ENCODE data around the gene NF1.
A peak's percentile ranks its signal among the peaks of the same experiment; 100 is the strongest.
"Not testable (repeated sequence)": the region's sequence is repeated elsewhere in the genome, so short reads cannot be mapped to it uniquely, and the experiment has no call there.

Gene NF1

DNA sequence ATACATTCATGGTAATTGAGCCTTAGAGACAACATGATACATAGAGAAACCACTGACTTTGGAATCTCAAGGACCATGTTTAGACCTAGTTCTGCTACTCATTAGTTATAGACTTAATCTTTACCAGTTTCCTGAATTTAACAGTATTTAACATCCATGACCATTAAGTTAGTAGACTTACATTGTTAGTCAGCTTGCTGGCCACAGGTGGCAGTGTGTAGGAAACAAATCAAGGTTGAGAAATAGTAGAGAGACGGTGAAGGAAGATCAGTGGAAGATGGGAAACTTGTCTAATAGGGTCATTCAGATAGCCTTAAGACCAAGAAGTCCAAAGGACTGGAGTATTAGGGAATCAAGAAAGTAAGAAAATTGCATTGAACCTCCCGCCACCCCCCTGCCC, 171.3 kb downstream of the NF1 start:
- no peak for DNase-seq

DNA sequence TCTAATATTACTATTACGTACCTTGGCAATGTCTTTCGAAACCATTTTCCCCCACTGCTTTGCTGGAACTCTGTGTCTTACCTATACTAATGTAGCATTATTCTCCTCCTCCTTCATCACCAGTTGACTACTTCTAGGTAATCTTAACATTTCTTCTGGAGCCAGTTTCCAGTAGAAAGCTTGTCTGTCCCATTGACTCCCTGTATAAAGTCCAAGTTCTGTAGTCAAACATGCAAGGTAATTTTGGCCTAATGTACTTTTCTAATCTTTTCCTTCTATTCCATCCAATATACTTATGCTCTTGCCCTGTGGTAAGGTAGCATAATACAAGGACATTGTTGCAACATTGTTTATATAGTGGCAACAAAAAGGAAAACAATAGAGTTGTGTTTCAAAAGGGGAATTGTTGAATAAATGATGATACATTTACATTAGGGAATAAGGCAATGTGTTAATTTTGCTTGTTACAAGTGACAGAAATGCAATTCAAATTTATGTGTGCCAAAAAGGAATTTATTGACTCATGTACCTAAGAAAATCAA, 174.3 kb downstream of the NF1 start:
- no peak for DNase-seq

DNA sequence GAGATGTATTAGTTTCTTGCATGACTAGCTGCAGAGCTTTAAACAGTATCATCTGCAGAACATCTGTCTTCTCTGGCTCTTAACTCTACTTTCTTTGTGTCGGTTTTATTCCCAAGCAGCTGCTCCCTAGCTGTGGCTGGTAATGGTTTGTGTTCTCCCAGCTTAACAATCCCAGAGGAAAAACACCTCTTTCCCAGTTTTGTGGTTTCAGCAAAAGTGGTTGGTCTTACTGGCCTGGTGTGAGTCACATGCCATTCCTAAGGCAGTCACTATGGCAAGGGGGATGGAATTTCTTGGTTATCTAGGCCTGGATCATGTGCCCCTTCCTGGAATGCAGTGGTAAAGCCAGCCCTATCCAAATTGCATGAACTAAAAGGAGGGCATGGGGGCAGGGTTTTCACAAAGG, 174.8 kb downstream of the NF1 start:
- DNase-seq = peak; percentile 100

DNA sequence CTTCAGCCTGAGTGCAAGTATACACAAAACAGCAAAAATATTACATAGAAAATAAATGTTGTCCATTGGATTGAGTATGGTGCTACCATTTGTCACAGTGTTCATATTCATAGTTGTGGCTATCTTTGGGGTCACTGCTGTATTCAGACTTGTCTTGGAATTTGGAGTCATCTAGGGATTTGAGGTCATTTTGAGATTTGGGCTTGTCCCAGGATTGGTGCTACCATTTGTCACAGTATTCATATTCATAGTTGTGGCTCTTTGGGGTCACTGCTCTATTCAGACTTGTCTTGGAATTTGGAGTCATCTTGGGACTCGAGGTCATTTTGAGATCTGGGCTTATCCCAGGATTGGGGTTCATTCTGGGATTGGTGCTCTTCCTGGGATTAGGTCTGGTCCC, 177.5 kb downstream of the NF1 start:
- no peak for DNase-seq

DNA sequence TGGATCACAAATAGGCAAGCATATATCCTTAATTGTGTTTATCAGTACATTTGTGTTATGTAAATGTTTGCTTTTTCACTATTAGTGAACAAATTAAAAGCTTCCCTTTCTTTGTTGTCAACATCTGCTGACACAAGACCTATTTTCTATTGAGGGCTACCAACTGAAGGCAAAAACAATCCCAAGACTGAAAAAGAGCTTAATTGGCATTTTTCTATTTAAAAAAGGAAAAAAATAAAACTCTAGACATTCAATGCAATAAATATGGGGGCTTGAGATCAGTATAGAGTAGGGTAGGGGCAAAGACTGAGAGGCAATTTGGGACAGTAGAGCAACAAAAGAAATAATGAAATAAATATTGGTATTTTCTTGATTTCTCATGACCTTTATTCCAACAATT, 178.0 kb downstream of the NF1 start:
- DNase-seq = no peak

DNA sequence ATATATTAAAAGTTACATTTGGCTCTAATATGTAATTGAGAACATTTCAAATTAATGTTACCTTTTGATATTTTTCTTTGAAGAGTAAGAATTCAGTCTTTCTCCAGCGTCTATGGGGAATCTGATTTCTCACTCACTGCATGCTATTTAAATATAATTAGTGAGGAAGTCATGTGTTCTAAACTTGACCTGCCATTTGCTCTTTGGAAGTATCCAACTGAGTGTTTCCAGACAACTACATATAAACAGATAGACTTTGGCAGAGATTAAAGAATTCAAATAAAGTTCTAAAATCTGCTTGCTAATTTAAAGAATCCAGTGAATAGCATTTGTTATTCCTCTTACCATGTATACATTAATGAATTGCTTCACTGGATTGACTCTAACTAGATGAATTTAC, 178.7 kb downstream of the NF1 start:
- no peak for DNase-seq

DNA sequence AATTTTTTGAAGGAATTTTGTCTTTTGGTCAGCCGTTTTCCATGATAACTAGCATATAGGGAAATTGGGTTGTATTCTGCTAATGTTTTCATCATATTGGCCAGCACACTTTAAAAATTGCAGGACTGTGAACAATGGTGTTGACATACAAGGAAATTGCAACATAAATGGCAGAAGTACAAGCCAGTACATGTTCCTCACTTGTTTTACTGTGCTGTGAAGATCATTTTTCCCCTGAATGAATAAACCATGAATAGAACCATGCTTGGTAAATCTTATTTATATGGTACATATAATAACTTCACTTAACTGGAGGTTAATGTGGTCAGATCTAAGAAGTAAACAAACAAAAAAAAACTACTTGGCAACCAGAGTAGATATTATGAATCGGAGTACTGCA, 179.5 kb downstream of the NF1 start:
- DNase-seq = peak; percentile 59

DNA sequence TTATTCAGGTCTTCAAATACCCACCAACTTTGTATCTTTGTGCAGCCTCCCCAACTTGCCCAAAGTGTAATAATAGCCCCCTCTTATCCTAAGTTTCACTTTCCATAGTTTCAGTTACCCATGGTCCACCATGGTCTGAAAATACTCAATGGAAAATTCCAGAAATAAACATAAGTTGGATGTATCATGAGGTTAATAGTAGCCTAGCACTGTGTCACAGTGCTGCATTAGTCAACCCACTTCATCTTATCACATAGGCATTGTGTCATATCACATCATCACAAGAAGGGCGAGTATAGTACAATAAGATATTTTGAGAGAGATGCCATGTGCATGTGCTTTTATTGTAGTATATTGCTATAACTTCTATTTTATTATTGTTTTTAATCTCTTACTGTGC, 180.3 kb downstream of the NF1 start:
- DNase-seq = no peak

DNA sequence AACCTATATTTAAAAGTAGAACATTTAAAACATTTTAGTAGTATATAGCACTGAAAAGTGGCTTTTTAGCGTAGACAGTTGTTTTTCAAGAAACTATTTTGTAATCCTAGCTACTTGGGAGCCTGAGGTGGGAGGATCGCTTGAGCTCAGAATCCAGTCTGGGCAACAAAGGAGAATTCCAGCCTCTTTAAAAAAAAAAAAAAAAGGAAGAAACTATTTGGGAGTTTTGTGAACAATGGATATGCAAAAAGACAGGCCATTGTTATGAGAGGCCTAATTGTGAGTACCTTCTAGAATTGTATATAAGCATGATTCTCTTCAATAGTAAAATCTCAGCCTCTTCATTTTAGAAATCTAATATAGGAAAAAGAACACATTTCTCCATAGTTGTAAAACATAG, 184.6 kb downstream of the NF1 start:
- no peak for DNase-seq

DNA sequence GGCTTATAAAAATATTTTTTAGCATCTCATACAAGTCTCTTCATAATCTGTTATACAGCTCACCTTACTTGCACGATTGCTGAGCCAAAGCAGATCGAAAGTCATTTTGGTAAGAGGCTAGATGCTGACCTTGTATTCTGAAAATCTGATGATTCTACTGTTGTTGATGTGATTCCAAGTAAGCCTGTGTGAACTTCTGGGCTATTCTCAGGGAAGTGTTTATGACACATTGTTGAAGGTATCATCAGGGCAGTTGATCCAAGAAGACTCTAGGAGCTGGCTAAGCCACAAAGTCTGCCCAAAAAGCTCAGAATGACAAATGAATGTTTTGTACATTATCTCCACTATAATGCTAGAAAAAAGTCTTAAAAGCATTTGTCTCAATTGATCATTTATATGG, 186.3 kb downstream of the NF1 start:
- DNase-seq = no peak

DNA sequence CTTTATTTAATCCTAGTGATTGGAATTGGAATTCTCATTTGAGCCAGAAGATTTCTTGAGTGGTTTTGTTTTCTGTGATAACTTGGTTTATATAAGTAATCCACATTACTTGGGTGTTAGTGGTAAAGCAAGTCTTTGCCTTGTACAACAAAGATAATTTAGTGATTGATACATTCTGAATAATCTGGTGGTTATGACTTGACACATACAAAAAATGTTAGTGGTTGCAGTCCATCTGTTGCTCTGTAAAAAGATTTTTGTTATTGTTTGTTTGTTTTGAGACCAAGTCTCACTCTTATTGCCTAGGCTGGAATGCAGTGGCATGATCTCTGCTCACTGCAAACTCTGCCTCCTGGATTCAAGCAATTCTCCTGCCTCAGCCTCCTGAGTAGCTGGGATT, 189.1 kb downstream of the NF1 start:
- DNase-seq = no peak

DNA sequence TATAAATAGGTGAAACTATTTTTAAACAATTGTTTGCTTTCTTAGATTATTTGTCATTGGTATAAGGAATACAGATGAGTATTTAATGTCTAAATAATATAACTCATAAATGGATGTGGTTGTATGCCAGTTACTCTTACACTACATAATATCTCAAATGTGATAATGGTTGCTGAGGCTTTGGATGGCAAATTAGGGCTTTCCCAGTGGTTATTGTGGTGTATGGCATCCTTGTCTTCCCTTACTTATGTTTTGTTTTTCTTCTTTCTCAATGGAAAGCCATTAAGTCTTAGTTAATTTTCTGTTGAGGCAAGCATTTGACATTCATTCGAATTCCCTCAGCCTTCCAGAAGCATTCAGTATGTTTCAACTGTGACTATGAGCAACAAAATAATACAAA, 191.8 kb downstream of the NF1 start:
- DNase-seq = no peak

DNA sequence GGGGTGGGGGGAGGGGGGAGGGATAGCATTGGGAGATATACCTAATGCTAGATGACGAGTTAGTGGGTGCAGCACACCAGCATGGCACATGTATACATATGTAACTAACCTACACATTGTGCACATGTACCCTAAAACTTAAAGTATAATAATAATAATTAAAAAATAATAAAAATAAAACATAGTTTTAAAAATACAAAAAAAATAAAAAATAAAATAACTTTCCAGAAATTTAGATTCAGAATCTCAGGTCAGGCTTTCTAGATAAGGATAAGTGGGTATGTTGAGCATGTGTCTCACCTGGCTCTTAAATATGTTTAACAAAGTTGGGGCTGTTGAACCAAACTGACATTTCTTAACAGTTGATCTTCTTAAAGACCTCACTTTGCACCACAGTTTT, 193.2 kb downstream of the NF1 start:
- not testable (repeated sequence) for DNase-seq

DNA sequence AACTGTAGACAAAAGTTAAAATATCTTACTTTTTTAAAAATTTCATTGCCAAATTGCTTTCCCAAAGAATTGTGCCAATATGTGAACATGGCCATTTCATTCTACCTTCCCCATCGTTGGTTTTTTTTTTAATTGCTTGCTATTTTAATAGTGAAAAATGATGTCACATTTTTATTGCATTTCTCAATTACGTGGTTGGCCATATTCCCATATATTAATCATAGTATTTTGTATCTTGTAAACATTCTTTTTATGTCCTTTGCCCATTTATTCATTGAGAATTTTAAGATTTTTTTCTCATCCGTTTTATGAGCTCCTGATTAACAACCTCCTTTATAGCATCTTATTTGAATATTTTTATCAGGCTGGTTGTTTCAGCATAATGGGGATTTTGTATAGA, 195.0 kb downstream of the NF1 start:
- no peak for DNase-seq

DNA sequence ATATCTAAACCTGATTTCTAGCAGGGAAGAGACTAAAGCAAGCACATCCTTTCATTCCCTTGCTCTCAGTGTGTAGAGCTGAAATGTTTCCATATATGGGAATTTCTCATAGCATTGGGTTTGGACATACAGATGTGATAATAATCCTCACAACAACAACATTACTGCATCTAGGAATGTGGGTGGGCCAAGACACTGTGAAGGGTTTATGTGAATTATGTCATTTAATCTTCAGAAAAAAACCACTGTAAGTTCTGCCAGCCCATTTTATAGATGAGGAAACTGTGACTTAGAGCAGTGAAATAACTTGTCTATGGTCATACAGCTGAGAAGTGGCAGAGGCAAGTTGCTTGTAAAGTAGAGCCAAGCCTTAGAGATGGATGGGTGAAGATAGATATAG, 197.0 kb downstream of the NF1 start:
- DNase-seq = peak; percentile 61

DNA sequence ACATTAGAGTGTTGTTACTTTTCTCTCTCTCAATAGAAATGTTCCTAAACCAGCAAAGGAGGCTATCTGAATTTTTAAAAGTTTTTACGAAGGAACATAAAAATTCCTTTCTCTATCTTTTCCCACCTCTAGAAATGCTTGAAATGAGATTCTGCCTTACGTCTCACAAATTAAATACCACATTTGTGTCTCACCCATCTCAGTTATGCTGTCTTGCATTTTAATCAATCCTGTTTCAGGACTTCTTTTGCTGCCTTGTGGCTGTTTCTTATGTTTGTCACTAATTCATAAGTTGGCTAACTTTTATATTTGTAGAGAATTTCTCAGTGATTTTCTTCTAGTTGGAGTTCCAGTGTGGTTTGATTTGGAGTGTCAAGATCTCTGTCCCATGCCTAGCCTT, 198.8 kb downstream of the NF1 start:
- DNase-seq = peak; percentile 46

DNA sequence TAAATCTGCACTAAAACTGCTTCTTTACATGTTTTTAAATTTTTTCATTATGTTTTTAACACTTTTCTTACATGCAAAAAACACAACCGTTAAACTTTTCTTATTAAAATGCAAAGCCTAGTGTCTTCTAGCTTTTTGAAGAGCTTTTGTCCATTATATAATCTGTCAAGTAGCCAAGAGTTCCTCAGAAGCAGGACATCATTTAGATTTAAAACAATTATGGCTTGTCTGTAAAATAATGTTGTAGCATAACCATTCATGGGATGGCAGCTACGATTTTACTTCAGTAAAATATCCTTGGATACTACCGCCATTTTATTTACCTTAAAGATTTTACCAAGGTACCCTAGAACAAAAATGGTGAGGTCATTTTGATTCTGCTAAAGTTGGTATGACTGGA, 199.5 kb downstream of the NF1 start:
- DNase-seq = no peak

DNA sequence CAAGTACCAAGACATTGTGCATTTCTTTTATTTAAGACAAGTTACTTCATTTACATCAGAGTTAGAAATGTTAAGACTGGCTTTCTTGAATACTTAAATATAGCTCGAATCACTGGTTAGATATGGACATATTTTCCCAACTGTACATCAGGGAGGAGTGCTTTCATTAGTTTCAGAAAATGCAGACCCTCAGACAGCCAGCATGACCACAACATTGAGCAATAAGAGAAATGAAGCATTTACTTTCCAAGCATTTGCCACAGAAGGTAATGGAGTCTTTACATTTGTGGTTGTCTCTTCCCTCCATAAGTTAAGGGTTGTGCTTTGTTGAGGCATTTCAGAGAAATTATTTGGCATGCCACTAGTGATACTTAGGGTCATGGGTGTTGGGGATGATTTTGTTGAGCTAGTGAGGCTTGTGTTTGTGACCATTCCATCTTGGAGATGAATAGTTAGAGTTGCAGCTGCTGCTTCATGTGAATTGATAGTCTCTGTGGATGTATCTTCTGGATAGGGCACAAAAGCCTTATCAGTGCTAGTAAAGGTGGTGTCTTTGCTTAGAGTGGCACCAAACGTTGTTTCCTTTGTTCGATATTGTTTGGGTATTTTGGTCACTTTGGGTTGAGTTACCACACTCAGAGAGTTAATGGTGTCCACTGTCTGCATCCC, 200.2 kb downstream of the NF1 start:
- DNase-seq = peak; percentile 86

DNA sequence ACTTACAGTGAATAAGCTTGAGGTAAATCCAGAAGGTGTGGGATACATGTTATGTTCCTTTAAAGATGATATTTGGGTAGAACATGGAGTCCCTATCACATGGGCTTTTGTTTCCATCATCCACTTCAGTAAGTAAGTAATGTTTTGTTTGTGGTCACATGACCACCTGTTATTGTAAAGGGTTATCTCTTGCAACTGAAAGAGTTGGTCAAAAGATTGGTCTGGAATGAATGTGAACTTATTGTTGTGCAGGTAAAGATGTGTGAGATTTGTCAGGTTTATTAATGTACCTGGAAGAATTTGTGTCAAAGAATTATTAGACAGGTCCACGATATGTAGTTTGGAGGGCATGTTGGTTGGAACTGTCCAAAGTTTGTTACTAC, 200.7 kb downstream of the NF1 start:
- DNase-seq = no peak

DNA sequence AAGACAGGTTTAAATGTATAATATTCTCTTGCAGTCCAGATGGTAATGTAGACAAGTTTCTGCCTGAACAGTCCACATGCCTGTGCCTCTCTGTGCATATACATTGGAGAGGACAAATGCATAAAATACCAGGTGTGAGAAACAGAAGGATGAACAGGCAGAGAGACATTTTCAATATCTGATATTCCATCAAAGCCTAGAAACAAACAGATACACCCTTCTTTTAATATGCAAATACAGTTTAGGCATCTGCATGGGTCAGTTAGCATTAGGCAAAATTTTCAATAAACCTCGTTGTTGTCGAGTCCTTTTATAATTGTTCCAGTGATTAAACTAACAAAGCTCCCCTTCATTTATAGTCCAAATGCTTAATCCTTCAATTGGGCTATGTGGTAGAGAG, 201.4 kb downstream of the NF1 start:
- no peak for DNase-seq

DNA sequence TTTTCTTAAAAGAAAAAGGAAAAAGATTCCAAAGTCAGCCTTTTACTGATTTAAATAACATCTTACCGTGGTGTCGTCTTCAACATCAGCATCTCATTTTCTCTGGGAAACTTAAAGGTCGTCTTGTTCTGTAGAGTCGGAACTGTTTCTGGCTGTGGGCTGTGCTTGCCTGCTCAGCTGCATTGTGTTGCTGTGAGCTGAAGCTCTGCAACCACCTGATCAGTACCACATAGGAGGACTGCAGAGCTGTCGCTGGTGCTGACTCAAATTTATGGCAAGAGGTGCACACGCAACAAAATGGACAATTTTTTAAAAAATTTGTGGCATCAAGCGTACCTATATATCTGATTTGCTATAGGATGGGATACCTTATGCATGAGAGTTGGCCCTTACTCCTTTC, 202.3 kb downstream of the NF1 start, which contains the start of gene OMG:
OMG (minus strand) TSS at position 150 of the 400 bp plus-strand sequence. CDS start 908 bp downstream, outside the sequence.
- no peak for DNase-seq

DNA sequence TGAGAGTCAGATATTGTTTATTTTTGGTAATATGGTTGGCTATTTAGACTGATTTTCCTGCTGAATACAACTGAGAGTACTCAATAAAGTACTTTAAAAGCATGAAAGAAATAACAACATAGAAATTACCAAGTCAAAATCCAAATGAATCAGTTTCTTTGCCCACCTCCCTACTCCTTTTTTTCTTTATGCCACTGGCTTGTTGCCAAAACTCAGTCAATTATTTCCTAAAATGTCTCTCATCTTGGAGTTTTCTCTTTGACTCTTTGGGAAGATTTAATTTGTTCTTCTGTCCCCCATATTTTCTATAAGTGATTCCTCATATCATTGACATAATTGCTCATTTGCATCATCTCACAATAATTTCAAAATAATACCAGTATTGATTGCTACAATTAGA, 204.8 kb downstream of the NF1 start:
- DNase-seq = no peak

DNA sequence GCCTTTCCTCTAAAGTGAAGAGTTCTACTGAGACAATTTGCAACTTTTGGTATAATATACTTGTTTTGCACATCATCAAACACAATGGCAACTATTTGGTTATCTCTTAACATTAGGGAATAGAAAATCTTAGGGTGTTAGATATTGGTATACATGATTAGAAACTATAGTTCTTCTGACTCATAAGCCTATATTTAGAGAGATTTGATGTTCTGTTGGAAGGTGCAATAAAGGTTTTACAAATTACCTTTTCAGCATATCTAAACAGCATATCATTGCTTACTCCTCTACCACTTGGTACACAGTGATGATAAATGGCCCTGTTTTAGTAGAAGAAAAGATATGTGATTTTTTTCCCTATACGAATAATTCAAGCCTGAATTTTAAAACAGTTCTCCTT, 212.9 kb downstream of the NF1 start:
- no peak for DNase-seq

DNA sequence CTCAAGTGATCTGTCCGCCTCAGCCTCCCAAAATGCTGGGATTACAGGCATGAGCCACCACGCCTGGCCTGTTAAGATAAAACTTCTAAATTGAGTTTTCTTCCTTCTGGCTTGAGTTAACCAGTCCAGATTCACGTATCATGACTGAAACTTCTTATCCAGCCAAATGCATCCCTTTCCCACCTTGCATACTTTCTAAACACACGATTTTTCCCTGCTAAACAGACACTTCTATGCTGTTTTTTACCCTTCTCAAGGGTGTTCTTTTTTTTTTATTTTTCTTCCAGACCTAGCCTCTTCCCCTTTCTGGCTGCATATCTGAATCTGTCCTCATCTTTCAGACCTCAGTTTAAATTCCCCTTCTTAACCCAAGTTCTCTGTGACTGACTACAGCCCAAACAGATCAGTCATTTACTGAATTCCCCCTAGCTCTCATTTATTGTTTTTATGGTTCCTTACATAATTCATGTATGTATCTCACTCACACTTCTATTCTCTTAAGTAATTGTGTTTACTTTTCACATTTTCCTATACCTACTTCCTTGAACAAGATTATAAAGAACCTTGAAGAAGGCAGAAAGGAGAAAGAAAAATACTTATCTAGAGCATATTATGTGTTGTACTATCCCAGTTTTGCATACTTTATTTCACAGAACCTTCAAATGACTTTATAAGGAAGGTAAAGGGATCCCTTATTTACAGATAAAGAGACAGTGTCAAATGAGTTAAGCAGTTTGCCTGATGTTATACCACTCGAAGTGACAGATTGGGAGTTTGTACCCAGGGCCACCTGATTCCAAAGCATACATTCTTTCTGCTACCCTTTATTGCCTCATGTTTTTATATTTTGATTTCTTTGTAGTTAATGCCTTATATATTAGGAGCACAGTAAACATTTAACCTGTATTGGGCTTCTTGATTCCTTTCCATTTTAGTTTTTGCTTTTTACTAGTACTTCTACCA, 213.9 kb downstream of the NF1 start:
- no peak for DNase-seq

Measured in fibroblast of upper back skin (primary cell).